Activated CD8-positive, alpha-beta memory T cell treated with anti-CD3 and anti-CD28 coated beads for 48 hours (primary cell): Measurements from ENCODE around the gene DENND5A.
"Not testable (repeated sequence)": the region's sequence is repeated elsewhere in the genome, so short reads cannot be mapped to it uniquely, and the experiment has no call there.

ENCODE experiments used
- DNase-seq, 3 experiments: peaks; one replicate each; pipeline ENCODE4 v3.0.0-alpha.2; 2020; ENCODE audit warnings: low read depth in 2 of 3, low spot score in 2 of 3

The DENND5A gene

DNA sequence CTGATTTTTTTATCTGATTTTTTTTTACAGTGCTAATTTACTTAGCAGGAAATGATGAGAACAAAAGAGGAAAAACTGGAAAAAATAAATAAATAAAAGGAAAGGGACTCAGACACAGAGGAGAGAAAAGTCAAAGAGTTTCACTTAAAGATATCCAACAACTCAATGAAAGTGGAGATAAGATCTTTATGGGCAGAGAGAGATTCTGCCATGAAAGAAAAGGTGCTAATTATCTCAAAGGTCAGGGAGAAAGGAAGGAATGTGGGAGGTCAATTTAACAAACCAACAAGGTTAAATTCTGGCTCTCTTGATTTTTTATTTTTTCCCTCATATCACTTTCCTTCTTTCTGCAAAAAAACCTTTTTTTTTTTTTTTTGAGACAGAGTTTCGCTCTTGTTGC, 86.0 kb downstream of the DENND5A start:
- no peak for DNase-seq

DNA sequence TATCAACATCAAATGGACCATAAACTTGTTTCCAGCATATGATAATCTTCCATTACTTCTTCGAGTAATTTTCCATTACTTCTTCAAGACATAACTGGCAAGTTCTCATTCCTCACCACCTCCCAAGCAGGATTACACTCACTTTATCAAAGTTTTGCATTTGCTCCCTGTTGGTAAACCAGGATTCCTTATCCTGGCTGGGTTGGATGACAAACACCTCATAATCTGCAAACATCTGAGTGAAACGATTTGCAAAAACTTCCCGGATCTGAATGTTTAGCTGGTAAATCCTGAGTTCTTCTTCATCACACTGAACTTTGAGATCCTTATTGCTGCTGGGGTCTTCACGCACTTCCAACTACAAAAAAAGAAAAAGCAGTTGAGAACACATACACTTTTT, 86.4 kb downstream of the DENND5A start:
- no peak for DNase-seq

DNA sequence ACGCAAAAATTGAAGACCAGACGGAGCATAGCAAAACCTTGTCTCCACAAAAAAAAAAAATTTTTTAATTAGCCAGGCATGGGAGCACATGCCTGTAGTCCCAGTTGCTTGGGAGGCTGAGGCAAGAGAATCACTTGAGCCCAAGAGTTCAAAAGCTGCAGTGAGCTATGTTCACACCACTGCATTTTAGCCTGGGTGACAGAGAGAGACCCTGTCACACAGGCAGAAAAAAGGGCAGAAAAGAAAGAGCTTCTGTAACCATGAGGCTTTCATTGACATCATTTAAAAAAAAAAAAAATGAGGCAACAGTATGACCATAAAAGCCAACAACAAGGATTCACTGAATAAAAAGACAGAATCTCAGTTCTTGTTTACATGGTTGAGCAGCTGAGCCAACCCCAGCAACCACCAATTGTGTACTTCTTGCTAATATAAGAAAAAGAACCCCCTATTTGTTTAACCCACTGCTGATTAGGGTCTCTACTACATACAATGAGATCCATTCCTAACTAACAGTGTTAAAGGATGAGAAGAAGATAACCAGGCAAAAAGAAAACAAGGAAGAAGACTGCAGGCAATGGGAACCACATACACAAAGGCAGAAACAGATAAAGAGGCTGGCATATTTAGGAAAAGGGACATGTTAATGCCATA, 87.6 kb downstream of the DENND5A start:
- no peak for DNase-seq

DNA sequence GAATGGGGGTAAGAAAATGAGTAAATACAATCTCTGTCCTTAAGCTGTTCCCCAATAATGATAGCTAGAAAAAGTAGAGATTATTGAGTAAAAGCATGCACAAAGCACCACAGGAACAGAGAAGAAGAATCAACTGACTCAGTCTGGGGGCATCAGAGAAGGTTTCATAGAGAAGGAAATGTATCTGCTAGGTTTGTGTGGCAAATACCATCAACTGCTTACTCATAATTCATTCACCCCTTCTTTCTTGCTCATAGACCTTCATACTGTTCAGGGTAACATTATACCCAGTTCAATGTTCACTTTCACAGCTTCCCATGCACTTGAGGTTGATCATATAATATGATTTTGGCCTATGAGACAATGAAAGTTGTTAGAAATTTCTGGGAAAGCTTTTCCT, 88.6 kb downstream of the DENND5A start:
- no peak for DNase-seq

DNA sequence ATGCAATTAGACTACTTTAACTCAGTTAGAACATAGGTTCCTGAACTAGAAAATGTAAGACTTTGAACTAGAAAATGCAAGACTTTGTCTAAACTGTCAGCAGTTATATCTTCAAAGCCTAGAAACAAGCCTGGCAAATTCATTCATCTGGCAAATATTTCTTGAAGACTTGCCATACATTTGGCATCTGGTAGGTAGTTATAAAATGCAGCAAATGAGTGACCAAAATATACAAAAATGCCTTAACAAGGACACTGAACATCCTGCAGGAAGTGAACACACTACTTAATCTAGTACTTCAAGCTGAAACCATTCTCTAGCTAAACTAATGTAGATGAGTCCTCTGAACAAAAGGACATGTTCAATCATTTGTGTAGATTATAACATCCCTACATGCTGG, 89.0 kb downstream of the DENND5A start:
- no peak for DNase-seq

DNA sequence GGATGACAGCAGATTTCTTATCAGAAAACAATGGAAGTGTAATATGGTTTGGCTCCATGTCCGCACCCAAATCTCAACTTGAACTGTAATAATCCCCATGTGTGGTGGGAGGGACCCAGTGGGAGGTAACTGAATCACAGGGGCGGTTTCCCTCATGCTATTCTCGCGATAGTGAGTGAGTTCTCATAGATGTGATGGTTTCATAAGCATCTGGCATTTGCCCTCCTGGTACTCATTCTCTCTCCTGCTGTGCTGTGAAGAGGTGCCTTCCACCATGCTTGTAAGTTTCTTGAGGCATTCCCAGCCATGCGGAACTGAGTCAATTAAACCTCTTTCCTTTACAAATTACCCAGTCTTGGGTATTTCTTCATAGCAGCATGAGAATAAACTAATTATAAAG, 92.8 kb downstream of the DENND5A start:
- DNase-seq: no peak

DNA sequence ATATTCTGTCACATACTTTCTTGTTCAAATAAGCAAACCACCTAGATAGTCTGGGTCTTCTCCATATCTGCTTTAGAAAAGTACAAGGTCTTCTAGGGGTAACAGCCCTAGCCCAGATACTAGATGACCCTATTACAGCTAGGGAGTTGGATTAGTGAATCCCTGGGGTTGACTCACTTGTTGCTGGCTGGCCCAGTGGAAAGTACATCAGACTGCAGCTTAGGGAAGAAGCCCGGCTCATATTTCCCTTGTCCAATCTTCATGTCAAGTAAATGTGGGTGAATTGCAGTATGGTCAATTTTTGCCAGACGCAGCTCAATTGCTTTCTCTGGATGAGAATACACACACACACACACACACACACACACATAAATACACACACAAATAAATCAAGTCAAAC, 94.7 kb downstream of the DENND5A start:
- DNase-seq: no peak

DNA sequence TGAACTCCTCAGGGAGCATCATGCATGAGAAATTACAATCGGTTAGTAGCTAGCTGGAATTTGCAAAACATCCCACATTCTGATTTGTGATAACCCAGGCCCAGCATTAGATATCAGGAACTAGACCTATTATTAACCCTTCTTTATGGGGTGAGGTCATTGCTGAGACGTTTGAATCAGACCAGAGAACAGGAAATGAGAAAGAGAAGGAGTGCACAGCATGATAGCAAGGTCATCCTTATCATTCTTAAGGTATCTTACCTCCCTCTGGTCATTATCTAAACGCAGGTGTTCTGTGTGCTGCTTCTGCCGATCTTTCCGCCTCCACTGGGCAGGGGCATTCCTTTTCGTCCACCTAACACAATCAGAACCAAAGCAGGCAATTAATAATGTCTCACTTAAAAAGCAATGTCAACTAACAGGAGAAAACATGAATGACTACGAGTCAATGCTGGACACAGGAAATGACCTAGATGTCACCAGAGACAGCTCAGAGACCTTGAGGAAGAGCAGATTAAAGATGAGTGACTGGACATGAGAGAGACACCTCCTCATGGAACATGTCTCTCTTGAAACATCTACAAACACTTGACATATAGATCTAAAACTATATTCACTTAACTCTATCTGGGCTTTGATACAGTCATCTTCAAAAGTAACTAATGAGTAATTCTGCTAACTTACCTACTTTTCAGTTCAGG, 95.4 kb downstream of the DENND5A start:
- DNase-seq: no peak

DNA sequence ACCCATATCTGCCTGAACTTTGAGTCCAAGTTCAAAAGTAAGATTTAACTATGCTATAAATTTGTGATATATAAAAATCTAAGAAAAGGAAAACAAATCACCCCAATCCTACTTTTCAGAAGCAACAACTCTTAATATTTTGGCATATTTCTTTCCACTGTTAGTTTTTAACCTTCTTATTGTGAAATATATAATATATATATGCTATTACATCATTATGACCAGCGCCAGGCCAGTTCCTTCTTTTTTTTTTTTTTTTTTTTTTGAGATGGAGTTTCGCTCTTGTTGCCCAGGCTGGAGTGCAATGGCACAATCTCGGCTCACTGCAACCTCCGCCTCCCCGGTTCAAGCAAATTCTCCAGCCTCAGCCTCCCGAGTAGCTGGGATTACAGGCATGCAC, 103.2 kb downstream of the DENND5A start:
- not testable (repeated sequence) for DNase-seq

DNA sequence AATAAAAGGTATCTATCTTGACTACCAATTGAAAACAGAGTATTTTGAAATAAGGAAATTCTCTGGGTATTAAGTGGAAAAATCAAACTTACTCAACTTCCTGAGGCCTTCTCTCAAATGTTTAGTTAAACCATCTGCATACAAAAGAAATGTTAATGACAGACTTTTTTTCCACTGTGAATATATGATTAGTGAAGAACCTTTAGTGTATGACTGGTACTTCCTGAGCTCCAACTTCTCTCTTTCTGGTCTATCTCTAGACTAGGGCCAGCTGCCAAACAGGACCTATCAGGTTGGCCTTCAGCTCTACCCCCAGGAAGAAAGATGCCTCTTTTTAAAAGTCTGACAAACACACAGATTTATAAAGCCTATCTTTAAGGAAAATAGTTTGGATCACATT, 105.0 kb downstream of the DENND5A start:
- DNase-seq: no peak

DNA sequence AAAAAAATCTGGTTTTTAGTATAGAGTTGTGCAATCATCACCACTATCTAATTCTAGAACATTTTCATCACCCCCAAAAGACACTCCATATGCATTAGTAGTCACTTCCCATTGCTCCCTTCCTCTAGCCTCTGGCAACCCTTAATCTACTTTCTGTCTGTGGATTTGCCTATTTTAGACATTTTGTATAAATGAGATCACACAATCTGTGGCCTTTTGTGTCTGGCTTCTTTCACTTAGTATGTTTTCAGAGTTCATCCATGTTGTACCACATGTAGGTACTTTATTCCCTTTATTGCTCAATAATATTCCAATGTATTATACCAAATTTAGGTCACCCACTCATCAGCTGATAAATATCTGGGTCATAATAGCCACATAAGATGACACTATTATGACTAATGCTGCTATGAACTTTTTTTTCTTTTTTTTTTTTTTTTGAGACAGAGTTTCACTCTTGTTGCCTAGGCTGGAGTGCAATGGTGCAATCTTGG, 106.2 kb downstream of the DENND5A start:
- DNase-seq: no peak

DNA sequence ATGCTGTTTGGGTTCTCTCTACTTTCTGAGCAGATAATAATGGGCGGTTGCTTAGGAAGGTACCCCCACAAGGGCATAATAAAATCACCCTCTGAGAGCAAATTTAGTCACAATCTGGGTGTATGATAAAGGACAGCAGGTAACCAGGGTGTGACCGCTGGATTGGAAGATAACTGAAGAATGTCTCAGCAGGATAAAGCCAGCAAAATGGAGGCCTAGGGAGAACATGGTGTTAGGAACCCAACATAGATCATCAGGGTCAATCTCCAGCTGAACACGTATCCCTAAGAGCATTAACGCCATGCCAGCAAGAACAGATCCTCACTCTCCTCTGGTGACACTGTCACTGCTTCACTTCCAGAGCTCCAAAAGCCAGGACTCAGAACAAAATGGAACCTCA, 109.2 kb downstream of the DENND5A start:
- DNase-seq: no peak

DNA sequence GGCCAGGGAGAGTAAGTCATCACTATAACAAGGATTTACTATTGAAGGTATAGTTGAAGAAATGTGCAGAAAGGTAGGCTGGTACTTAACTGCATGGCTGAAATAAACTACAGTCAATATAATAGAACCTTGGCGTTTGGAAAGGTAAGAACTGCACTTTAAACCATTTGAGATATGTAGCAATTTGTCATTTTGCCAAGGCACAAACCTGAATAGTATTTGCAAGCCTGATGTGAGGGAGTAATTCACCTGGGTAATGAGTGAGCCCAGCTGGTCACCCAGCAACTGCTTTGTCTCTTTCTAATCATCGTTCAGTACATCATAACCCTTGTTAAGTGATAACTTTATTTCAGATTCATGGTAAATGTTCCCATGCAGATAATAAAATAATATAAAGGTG, 111.5 kb downstream of the DENND5A start:
- no peak for DNase-seq

DNA sequence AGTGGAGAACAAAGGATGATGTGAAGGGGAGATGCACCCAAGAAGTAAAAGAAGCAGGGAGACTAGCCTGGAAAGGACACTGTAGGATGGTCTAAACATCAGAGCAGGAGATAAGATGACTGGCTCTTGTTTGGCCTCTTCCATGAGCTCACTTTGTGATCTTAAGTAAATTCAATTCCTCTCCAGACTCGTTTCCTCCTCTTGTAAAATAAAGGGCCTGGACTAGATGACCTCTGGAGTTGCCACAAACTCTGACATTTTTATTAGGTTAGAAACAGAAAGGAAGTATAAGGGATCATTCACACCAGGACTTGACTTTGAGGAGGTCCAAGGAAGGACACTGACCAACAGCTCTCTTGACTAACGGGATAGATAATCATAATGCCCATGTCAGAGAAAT, 113.5 kb downstream of the DENND5A start:
- DNase-seq: no peak

DNA sequence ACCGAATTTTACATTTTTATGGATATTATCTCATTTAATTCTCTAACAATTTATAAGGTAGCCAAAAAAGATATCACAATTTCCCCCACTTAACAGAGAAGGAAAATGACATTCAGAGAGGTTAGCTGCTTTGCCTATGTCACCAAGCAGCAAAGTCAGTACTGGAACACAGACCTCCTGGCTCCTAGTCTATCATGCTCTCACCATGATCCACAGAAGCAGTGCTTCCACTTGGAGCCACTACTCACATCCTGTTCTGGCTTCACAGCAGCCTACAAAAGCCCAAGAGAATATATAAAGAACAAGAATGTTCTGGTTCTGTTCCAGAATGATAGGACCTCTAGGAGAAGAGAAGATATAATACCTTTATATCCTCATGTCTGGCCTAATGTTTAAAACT, 114.2 kb downstream of the DENND5A start:
- no peak for DNase-seq

DNA sequence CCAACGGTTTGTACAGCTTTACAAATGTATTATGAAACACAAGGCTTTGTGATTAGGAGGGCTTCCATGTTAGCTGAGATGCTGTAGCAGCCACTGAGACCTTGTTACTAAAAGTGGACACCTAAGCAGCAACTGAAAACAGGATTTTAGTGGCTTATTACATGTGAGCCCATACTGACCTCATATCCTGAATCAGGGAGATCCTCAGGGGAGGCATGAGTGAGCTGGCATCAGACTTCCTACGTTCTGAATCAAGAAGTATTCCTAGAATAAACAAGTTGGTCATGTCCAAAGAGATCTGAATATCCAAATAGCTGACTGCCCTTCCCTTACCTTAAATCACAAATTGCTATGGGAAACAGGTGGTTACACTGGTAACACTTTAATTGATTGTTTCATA, 114.6 kb downstream of the DENND5A start:
- no peak for DNase-seq

DNA sequence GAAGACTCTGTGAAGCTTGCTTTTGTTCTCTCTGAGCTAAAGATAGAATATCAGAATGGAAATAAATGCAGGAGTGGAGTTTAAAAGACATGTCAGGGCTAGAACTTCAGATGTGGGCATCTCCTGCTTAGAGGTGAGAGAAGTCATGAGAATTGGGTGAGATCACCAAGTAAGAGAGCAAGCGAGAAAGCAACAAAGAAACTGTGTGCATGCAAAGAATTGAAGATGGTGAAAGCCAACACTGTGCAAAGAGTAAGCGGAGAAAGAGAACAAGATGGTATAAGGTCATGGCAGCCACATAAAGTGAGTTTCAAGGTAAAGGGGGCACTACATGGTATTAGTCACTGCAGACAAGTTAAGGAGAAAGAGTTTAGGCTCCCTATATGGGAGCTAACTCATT, 116.4 kb downstream of the DENND5A start:
- DNase-seq: no peak

DNA sequence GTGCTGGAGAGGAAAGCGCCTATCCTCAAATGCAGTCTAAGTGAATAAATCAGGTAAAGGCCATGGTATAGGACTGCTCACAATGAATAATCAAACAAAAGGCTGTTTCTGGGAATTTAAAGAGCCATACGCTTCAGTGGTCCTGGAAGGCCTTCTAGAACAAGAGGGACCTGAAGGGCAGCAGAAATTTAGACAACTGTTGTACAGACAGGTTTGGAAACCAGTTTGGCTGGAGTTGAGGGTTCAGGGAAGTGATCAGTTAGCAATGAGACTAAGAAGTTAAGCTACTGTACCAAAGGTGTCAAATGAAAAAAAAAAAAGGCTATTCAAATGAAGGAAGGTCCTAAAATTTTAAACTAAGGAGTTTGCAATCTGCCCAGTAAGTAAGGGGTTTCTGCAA, 117.1 kb downstream of the DENND5A start:
- no peak for DNase-seq

DNA sequence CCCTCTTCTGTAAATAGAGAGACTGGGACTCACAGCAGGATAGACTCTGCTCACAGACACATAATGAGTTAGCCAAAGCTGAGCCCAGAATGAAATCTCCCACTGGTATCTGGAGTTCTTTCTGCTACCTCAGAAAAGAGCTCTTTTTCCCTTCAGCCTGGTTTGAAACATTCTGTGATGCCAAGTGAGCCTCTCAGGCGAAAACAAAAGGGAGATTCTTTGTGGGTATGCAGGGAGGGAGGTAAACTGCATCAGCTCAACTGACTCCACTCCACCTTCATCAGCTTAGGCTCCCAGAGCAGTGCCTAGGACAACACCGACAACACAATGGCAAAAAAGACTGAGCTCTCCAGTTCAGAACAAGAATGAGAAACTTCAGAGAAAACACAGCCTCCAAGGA, 118.7 kb downstream of the DENND5A start:
- DNase-seq: no peak

DNA sequence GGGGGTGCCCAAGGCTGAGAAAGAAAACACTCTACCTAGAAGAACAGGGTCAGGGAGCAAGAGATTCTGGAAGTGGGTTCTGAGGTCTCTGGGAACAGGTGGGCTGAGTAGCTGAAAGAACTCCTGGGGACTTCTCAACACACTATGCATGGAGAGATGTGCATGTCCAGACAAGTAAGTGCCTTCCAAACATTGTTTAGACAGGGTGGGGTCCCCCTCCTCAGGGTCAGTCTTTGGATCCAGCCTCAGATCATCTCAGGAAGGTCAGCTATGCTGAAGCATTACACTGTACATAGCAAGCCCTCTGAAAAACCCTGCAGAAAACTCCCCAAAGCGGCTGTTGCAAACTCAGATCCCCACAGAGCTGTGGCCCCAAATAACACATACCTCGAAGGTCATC, 119.9 kb downstream of the DENND5A start:
- no peak for DNase-seq

DNA sequence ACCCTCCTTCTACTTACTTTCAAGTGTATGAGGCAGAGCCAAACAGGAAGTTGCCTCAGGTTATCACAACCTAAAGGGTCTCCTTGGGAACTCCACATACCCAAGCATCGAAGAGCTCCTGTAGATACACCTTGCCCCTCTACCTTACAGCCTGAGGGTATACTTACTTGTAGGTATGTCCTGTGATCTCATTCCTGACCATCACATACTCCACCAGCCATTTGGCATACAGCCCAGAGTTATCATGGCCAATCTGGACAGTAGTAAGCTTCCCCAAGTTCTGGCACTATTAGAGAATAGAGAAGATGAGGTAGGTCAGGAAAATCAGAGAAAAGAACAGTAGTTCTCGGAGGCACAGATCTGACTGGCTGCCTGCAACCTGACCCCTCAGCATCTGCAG, 120.3 kb downstream of the DENND5A start:
- no peak for DNase-seq

DNA sequence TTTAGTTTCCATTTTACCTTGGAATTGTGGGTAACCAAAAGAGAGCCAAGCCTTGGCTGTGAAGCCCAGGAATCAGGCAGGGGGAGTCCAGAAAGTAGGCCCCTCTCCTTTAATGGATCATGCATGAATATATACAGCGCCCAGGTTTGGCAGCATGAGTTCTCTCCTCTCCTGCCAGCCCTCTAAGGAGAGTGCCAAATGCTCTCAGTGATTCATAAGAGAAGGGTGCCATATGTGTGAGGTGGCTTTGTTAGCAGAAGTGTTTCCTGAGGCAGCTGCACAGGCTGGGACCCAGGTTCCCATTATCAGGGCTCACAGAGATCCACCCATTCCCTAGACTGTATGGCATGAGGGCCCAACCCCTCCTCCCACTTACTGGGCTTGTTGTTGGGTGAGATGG, 121.4 kb downstream of the DENND5A start:
- DNase-seq: no peak

DNA sequence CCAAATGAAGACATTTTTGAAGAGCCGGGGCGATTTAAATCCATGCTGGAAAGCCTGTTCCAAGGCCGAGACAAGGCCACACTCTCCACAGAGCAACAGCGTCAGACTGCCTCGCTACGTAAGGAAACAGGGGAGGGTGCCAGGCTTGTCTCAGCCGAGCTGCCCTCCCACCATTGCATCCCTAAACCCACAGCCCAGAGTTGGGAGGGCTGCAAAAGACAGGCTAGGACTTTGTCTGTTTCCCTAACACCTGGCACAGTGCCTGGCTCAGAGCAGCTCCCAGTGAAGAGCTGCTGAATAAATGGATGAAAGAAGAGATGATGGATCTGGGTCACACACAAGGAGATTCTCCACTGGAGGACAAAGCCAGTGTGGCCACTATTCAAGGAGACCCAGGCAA, 122.4 kb downstream of the DENND5A start:
- DNase-seq: no peak
